OCI-LY7 (cell line): ENCODE results near the gene ARHGAP24.

Experiments
- EZH2phosphoT487 ChIP-seq: fragments of 200-600 bp; sonication (generic); IDR thresholded peaks from 2 replicates; pipeline ENCODE4 v1.6.1; 2018; ENCODE audit warnings: low read depth, borderline replicate concordance, mild to moderate bottlenecking, mixed run types, antibody characterized with exemption, low read length, moderate library complexity, mixed read lengths
- TF ChIP-seq, protein P1 (sequence below): fragments of 200-600 bp; sonication (generic); conservative IDR thresholded peaks from 2 replicates; pipeline ENCODE4 v1.5.1; 2014; ENCODE audit warnings: mild to moderate bottlenecking, antibody characterized with exemption, low read length, moderate library complexity, mixed read lengths

- TF ChIP-seq, protein P1, sequence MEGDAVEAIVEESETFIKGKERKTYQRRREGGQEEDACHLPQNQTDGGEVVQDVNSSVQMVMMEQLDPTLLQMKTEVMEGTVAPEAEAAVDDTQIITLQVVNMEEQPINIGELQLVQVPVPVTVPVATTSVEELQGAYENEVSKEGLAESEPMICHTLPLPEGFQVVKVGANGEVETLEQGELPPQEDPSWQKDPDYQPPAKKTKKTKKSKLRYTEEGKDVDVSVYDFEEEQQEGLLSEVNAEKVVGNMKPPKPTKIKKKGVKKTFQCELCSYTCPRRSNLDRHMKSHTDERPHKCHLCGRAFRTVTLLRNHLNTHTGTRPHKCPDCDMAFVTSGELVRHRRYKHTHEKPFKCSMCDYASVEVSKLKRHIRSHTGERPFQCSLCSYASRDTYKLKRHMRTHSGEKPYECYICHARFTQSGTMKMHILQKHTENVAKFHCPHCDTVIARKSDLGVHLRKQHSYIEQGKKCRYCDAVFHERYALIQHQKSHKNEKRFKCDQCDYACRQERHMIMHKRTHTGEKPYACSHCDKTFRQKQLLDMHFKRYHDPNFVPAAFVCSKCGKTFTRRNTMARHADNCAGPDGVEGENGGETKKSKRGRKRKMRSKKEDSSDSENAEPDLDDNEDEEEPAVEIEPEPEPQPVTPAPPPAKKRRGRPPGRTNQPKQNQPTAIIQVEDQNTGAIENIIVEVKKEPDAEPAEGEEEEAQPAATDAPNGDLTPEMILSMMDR, result no peak
- no peak for TF ChIP-seq EZH2phosphoT487
Measured at GRCh38 chr4:85569730-85570299, 94.9 kb downstream of the ARHGAP24 start.
